ENCODE results near the gene CSAG1. TPM values are rescaled to one million over a fixed set of nuclear protein-coding genes. Genes with fewer than 3 reads are reported as not detected.

Gene CSAG1
- total RNA-seq, 4 donors from 2014 or later, result not detected

Other genes starting within 250 kb of the CSAG1 start
- gene GABRQ, start 95.8 kb downstream of the CSAG1 start, total RNA-seq, result not detected
- not detected for gene MAGEA3, start 34.9 kb downstream of the CSAG1 start, total RNA-seq
- not detected for gene CSAG2, start 24.4 kb downstream of the CSAG1 start, total RNA-seq
- not detected for gene MAGEA2B, start 19.1 kb downstream of the CSAG1 start, total RNA-seq
- gene MAGEA12, start within 50 bp of the CSAG1 start, total RNA-seq, result not detected
- not detected for gene MAGEA2, start 20.1 kb upstream of the CSAG1 start, total RNA-seq
- gene CSAG3, start 25.5 kb upstream of the CSAG1 start, total RNA-seq, result not detected
- gene MAGEA6, start 36.0 kb upstream of the CSAG1 start, total RNA-seq, result not detected
- 10 to 100 TPM in 2 of 4 donors, 1 to 10 TPM in 2; 3.4 to 14.6 (median 10.4) TPM for gene CETN2, start 97.0 kb upstream of the CSAG1 start, total RNA-seq
- gene NSDHL, start 97.3 kb upstream of the CSAG1 start, total RNA-seq, result 10 to 100 TPM in 2 of 4 donors, 1 to 10 TPM in 2; 1.4 to 21.0 (median 13.5) TPM
- gene ZNF185, start 164.3 kb upstream of the CSAG1 start, total RNA-seq, result 1 to 10 TPM in 2 of 4 donors, under 1 TPM in 1, not detected in 1; 0.40 to 4.1 (median 3.2) TPM

Data from transverse colon (tissue), 4 donors.